Motor neuron (in vitro differentiated cells): ENCODE measurements around the gene HSBP1L1. TPM values are rescaled to one million over a fixed set of nuclear protein-coding genes. Genes with fewer than 3 reads are reported as not detected.

Experiments used
- ATAC-seq, 8 experiments: fragments of 200-7000 bp; cut with Tn5 transposase; replicated peaks in 6 of 8; 2 replicates each; pipeline ENCODE4 v1.8.0; 2021; ENCODE audit warnings: mild to moderate bottlenecking in 8 of 8, moderate library complexity in 8 of 8
- H3K27ac ChIP-seq, 2 donors: fragments of 250-450 bp; sonication (Bioruptor Pico); 2 replicates each; pipeline ENCODE4 v1.9.0; 2021; ENCODE audit warnings: antibody characterized with exemption in 2 of 2, mild to moderate bottlenecking in 2 of 2, moderate library complexity in 1 of 2
- H3K4me1 ChIP-seq, 2 donors: fragments of 250-450 bp; sonication (Bioruptor Pico); replicated peaks in 1 of 2; 2 replicates each; pipeline ENCODE4 v1.6.1; 2021; ENCODE audit warnings: antibody characterized with exemption in 2 of 2, mild to moderate bottlenecking in 2 of 2, moderate library complexity in 1 of 2
- H3K4me3 ChIP-seq, 5 donors: fragments of 250-450 bp; sonication (Bioruptor Pico); 2 replicates each; pipeline ENCODE4 v1.9.0; 2021; ENCODE audit warnings: antibody characterized with exemption in 5 of 5, mild to moderate bottlenecking in 5 of 5, moderate library complexity in 4 of 5
- WGBS, 10 experiments: fragments of 450-650 bp; shearing (Covaris generic); methylation state at CpG; one replicate each; pipeline ENCODE4 v1.0.0; 2022; 5-methylcytosine and 5-hydroxymethylcytosine counted together
- in situ Hi-C, 9 experiments: fragments of 400-800 bp; cut with MboI; loops; one replicate each; pipeline ENCODE4 v1.15.0; 2021; ENCODE audit warnings: low sequenced_read_pairs in 9 of 9, low pct_unique_long_range_greater_than_20kb in 2 of 9; ENCODE audit not compliant: unreplicated experiment in 9 of 9
- total RNA-seq, 8 experiments: library from RNA; unstranded; fragments of 300-600 nt; gene quantifications; 2 replicates each; pipeline versions ENCODE4 v1.2.3 to v1.2.4, GENCODE V29; 2022

HSBP1L1 gene
- total RNA-seq, 8 experiments from 2014 or later = 4.3 to 29.7 (median 8.1) TPM

DNA sequence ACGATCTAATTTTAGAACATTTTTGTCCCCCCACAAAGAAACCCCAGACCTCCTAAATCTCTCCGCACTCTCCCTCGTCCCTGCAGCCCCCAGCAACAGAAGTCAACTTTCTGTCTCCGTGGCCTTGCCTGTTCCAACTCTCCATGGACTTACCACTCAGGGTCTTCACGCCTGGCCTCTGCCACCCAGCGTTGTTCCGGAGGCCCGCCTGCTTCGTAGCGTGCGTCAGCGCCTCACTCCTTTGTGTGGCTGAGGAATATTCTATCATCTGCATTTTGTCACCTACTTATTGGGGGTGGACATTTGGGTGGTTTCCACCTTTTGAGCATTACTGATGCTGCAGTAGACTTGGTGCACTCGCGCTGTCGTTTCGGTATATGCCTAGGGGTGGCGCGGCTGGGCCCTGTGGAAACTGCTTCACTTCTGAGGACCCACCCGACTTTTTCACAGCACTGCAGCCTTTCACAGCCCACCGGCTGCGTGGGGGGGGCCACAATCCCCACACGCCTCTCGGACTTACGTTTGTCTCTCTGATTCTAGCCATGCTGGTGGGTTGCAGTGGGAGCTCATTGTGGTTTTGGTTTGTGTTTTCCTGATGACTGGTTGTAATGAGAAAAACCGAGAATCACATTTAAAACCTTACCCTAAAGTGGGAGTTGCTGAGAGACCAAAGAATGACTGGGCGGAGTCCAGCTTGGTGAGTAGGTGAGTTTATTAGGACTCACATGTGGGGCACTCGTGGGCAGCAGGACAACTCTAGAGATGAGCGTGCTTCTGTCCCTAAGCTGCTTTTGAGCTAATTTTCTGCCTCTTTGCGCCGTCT is 1.4 kb upstream of the HSBP1L1 start:
- Histone ChIP-seq H3K4me3 (no peak overlapping the region), H3K4me1 (peaks cover 27 to 39% of the 10 kb centered on the region in 2 donors), H3K27ac (no peak overlapping the region)
- 70 to 97% (median 90%) methylated on average over 2 to 22 of the region's 30 CpGs; no CpG with 5 or more reads in 1 of the 10 experiments for WGBS, 10 experiments
- in situ Hi-C loops = no loop called here
- no peak for ATAC-seq

GRCh38 chr18:79963658-79964329 is 649 bp upstream of the HSBP1L1 start:
- in situ Hi-C loops = no loop called here
- Histone ChIP-seq H3K4me3 (peak overlapping the region; percentile 28 to 40 (median 36)), H3K27ac (peak overlapping the region in 1 of 2 donors; percentile 47), H3K4me1 (peaks cover 27 to 34% of the 10 kb centered on the region in 2 donors)
- 67 to 100% (median 87%) methylated on average over 1 to 10 of the region's 30 CpGs; no CpG with 5 or more reads in 5 of the 10 experiments for WGBS, 10 experiments
- ATAC-seq = no peak

DNA sequence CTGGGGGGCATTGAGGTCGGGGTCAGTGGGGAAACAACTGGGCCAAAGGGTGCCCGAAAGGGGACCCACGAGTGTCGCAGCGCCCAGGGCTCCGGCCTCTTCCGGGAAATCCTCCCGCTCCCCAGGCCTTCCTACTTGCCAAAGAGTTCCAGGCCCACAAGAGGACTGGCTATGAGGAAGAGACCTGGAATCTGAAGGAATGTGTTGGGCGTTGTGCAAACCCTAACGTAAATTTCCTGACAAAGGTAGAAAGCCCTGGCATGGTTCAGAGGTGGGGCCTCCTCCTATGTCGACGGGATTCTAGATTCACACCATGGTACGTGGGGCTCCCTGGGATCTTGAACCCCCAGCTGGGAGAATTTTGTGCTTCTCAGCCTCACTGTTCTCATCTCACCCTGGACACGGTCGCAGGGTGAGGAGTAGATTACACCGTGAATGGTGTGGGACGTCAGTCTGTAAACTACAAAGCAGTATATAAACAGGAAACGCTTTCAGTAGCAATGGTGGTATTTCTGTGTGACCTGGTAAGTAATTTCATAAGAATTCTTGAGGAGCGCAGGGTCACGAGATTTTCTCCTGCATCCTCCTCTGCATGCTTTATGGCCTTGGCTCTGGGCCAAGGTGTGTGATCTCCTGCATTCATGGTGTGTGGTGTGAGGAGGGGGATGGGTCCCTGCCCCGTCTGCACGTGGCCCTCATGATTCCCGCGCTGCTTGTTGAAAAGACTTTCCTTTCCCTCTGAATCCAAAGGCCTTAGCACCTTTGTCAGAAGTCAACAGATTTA is 868 bp downstream of the HSBP1L1 start:
- WGBS, 10 experiments = 0 to 81% (median 28%) methylated on average over 1 to 9 of the region's 24 CpGs; no CpG with 5 or more reads in 6 of the 10 experiments
- Histone ChIP-seq H3K4me1 (peaks cover 17 to 23% of the 10 kb centered on the region in 2 donors), H3K27ac (peak overlapping the region; percentile 19 to 47), H3K4me3 (peak overlapping the region; percentile 28 to 40 (median 36))
- ATAC-seq = peak; percentile 30 to 65 (median 50)
- in situ Hi-C loops = no loop called here

DNA sequence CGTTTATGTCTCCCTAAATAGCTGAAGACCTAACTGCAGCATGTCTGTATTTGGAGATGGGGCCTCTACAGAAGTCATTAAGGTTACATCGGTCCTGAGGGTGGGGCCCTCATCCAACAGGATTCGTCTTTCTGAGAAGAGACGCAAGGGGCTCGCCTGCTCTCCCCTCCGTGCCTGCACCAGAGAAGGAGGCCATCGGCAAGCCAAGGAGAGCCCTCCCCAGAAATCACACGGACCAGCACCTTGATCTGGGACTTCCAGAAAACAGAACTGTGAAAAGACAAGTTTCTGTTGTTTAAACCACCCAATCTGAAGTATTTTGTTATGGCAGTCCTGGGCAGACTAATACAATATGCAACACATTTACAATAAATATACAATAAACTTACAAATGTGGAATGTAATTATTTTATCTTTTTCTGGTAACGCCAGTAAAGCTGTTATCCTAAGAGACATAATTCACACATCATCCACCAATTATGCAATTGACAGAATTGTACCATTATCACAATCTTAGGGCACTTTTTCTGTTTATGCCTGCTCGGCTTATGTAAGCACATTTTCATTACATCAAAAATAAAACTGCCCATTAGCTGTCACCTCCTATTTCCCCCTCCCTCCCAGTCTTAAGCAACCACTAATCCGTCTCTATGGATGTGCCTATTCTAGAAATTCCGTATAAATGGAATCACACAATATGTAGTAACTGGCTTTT is 6.1 kb downstream of the HSBP1L1 start:
- Histone ChIP-seq H3K27ac (no peak overlapping the region), H3K4me3 (no peak overlapping the region), H3K4me1 (peaks cover 4% of the 10 kb centered on the region in 2 donors)
- WGBS, 10 experiments = 70 to 100% (median 88%) methylated on average over 1 to 11 of the region's 12 CpGs; no CpG with 5 or more reads in 1 of the 10 experiments
- no peak for ATAC-seq
- in situ Hi-C loops = no loop called here

GRCh38 chr18:79971211-79971952 is 6.9 kb downstream of the HSBP1L1 start:
- no peak overlapping the region for H3K4me3 ChIP-seq
- no peak overlapping the region for H3K27ac ChIP-seq
- in situ Hi-C loops = no loop called here
- 83 to 100% (median 93%) methylated on average over 2 to 15 of the region's 17 CpGs; no CpG with 5 or more reads in 1 of the 10 experiments for WGBS, 10 experiments
- no peaks in the 10 kb centered on the region for H3K4me1 ChIP-seq
- peak in 1 of 8 experiments; percentile 3 for ATAC-seq

DNA sequence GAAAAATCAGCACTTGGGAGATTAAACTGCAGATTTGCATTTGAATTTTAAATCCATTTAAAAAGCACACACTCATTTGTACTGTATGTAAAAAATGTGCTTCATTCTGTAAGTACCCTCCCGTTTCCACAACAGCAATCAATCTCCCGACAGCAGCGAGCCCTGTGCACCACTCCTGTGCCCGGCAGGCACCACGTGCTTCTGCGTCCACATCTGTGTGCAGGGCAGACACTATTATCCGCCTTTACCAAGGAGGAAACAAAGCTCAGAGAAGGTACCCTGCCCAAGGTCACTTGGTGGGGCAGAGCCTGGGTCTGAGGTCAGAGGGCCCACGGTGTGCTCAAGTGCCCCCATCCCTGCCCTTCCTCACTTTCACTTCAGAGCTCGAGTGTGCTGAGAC is 7.5 kb downstream of the HSBP1L1 start:
- in situ Hi-C loops = no loop called here
- no peaks in the 10 kb centered on the region for H3K4me1 ChIP-seq
- H3K4me3 ChIP-seq = no peak overlapping the region
- peak in 1 of 8 experiments; percentile 71 for ATAC-seq
- no peak overlapping the region for H3K27ac ChIP-seq
- 77 to 100% (median 87%) methylated on average over 1 to 7 of the region's 9 CpGs; no CpG with 5 or more reads in 5 of the 10 experiments for WGBS, 10 experiments

DNA sequence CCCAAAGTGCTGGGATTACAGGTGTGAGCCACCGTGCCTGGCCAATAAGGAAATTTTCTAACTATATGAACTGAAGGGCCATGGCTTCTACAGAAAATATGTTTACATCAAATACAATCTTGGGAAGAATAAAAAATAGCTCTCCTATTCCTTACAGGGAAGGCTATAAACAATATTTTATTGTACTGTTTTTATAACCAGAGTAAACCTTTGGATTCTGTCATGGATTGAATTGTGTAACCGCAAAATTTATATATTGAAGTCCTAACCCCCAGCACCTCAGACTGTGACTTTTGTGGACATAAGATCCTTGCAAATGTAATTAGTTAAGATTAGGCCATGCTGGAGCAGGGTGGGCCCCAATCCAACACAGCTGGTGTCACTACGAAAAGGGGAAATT is 8.3 kb downstream of the HSBP1L1 start:
- Histone ChIP-seq H3K4me3 (no peak overlapping the region), H3K4me1 (no peaks in the 10 kb centered on the region), H3K27ac (no peak overlapping the region)
- 80 to 100% (median 100%) methylated on average over 1 to 2 of the region's 3 CpGs for WGBS, 10 experiments
- ATAC-seq = no peak
- in situ Hi-C loops = no loop called here

GRCh38 chr18:79973517-79973916 is 9.1 kb downstream of the HSBP1L1 start:
- H3K4me1 ChIP-seq = no peaks in the 10 kb centered on the region
- no peak for ATAC-seq
- no peak overlapping the region for H3K4me3 ChIP-seq
- no peak overlapping the region for H3K27ac ChIP-seq
- in situ Hi-C loops = no loop called here
- WGBS, 10 experiments = 84 to 98% (median 94%) methylated on average over 7 to 10 of the region's 16 CpGs; no CpG with 5 or more reads in 5 of the 10 experiments

DNA sequence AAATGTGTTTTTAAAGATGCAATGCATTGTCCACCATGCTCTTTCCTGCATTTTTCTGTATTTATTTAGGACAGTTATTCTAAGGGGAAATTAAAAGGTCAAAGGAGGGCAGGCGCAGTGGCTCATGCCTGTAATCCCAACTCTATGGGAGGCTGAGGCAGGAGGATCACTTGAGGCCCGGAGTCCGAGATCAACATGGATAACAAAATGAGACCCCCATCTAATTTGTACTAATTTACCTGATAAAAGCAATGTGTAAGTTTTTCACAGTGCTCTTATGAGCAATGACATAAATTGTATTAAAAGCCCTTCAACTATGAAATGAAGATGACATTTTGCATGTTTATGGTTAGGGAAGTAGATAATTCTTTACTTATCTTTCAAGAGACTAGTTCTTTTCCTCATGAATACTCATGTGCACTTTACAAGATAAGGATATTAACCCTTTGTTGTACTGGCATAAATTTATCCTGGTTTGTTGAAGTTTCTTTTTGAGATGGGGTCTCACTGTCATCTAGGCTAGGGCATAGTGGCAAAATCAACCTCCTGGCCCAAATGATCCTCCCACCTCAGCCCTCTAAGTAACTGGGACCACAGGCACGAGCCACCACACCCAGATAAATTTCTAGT is 9.7 kb downstream of the HSBP1L1 start:
- ATAC-seq = no peak
- in situ Hi-C loops = no loop called here
- 84 to 100% (median 98%) methylated on average over 2 to 4 of the region's 4 CpGs; no CpG with 5 or more reads in 3 of the 10 experiments for WGBS, 10 experiments
- Histone ChIP-seq H3K27ac (no peak overlapping the region), H3K4me1 (no peaks in the 10 kb centered on the region), H3K4me3 (no peak overlapping the region)

DNA sequence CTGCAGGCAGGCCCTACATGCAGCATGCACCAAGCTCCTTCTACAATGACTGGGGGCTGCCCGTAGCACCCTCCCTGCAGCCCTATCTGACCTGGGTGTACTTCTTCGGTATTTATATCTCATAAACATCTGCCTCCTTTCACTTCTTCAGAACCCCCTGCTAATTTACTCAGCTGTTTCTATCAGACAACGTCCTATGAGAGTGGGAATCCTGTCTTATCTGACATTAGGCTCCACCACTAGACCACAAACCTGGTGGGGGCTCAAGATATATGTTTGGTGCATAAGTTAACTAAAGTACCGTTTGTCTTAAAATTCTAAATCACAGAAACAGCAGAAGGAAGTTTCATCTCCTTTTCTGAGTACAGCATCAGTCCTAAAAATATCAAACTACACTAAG is 10.6 kb downstream of the HSBP1L1 start:
- Histone ChIP-seq H3K4me3 (no peak overlapping the region), H3K4me1 (no peaks in the 10 kb centered on the region), H3K27ac (no peak overlapping the region)
- WGBS, 10 experiments = 60 to 100% (median 100%) methylated on average over 1 to 4 of the region's 4 CpGs; no CpG with 5 or more reads in 3 of the 10 experiments
- ATAC-seq = no peak
- in situ Hi-C loops = no loop called here

GRCh38 chr18:79975985-79976680 is 11.7 kb downstream of the HSBP1L1 start:
- peak in 3 of 8 experiments; percentile 34 to 60 (median 57) for ATAC-seq
- peaks cover 0 to 4% of the 10 kb centered on the region in 2 donors for H3K4me1 ChIP-seq
- H3K4me3 ChIP-seq = no peak overlapping the region
- H3K27ac ChIP-seq = no peak overlapping the region
- whole genome bisulfite sequencing, 10 experiments = 47 to 100% (median 97%) methylated on average over 2 to 12 of the region's 14 CpGs; no CpG with 5 or more reads in 2 of the 10 experiments
- in situ Hi-C loops = no loop called here
